GM12873 (cell line): ENCODE results near the gene SLC5A10.

Source experiments
- CTCF ChIP-seq: IDR thresholded peaks from 2 replicates; pipeline ENCODE4 v1.5.1; 2012; ENCODE audit warnings: low read depth, mild to moderate bottlenecking, moderate library complexity, low read length, control low read depth; ENCODE audit not compliant: insufficient read depth; ENCODE audit errors: missing control alignments

Gene SLC5A10

GRCh38 chr17:18991531-18992315 is 39.8 kb downstream of the SLC5A10 start:
- no peak for TF ChIP-seq CTCF

- TF ChIP-seq CTCF, result no peak
Observed at GRCh38 chr17:18992454-18993130, 40.6 kb downstream of the SLC5A10 start.

- TF ChIP-seq CTCF, result no peak
Observed at GRCh38 chr17:18993905-18994526, 42.1 kb downstream of the SLC5A10 start.

- no peak for TF ChIP-seq CTCF
Observed at GRCh38 chr17:18994631-18995030, 42.7 kb downstream of the SLC5A10 start.

GRCh38 chr17:18995220-18995619 is 43.3 kb downstream of the SLC5A10 start:
- TF ChIP-seq CTCF, result no peak

GRCh38 chr17:18996458-18996857 is 44.5 kb downstream of the SLC5A10 start:
- TF ChIP-seq CTCF, result no peak

GRCh38 chr17:18997650-18998196 is 45.8 kb downstream of the SLC5A10 start:
- no peak for TF ChIP-seq CTCF
